ENCODE results near the gene EIF2D. TPM values are rescaled to one million over a fixed set of nuclear protein-coding genes. Genes with fewer than 3 reads are reported as not detected.

EIF2D gene
- total and polyA plus RNA-seq, 2 of the 8 experiments (the other 6 are each of a cell fraction or from before 2014, with no cell fraction given) = 36.1 to 37.1 TPM

DNA sequence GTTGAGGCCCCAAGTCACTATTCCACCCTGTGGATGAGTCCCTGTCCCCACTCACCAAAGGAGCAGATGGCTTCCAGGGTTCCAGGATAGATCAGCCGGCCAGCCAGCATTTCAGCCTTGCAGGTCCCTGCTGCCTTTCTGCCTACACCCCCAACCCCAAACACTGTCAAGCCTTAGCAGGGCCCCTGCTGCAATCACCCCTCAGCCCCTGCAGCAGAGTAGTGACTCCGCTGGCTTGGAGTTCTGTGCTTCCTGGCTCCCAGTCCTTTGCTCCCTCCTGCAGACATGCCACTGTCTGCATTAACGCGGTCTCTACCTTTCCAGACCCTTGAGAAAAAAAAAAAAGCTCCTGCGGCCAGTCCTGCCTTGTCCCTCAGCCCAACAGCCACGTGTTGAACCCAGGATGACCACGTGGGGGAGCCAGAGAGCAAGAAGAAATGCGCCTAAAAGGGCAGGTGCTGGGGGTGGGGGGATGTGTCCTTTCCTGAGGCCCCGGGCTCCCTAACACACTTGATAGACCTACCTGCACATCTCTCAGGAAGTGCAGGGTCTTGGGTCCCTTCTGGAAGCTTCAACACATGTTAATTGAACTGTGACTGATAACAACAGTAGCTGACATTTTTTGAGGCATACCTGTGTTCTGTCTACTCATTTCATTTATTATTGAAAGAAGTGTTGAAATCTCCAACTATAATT, 67.6 kb downstream of the EIF2D start (continued):
- TF ChIP-seq, protein P1, sequence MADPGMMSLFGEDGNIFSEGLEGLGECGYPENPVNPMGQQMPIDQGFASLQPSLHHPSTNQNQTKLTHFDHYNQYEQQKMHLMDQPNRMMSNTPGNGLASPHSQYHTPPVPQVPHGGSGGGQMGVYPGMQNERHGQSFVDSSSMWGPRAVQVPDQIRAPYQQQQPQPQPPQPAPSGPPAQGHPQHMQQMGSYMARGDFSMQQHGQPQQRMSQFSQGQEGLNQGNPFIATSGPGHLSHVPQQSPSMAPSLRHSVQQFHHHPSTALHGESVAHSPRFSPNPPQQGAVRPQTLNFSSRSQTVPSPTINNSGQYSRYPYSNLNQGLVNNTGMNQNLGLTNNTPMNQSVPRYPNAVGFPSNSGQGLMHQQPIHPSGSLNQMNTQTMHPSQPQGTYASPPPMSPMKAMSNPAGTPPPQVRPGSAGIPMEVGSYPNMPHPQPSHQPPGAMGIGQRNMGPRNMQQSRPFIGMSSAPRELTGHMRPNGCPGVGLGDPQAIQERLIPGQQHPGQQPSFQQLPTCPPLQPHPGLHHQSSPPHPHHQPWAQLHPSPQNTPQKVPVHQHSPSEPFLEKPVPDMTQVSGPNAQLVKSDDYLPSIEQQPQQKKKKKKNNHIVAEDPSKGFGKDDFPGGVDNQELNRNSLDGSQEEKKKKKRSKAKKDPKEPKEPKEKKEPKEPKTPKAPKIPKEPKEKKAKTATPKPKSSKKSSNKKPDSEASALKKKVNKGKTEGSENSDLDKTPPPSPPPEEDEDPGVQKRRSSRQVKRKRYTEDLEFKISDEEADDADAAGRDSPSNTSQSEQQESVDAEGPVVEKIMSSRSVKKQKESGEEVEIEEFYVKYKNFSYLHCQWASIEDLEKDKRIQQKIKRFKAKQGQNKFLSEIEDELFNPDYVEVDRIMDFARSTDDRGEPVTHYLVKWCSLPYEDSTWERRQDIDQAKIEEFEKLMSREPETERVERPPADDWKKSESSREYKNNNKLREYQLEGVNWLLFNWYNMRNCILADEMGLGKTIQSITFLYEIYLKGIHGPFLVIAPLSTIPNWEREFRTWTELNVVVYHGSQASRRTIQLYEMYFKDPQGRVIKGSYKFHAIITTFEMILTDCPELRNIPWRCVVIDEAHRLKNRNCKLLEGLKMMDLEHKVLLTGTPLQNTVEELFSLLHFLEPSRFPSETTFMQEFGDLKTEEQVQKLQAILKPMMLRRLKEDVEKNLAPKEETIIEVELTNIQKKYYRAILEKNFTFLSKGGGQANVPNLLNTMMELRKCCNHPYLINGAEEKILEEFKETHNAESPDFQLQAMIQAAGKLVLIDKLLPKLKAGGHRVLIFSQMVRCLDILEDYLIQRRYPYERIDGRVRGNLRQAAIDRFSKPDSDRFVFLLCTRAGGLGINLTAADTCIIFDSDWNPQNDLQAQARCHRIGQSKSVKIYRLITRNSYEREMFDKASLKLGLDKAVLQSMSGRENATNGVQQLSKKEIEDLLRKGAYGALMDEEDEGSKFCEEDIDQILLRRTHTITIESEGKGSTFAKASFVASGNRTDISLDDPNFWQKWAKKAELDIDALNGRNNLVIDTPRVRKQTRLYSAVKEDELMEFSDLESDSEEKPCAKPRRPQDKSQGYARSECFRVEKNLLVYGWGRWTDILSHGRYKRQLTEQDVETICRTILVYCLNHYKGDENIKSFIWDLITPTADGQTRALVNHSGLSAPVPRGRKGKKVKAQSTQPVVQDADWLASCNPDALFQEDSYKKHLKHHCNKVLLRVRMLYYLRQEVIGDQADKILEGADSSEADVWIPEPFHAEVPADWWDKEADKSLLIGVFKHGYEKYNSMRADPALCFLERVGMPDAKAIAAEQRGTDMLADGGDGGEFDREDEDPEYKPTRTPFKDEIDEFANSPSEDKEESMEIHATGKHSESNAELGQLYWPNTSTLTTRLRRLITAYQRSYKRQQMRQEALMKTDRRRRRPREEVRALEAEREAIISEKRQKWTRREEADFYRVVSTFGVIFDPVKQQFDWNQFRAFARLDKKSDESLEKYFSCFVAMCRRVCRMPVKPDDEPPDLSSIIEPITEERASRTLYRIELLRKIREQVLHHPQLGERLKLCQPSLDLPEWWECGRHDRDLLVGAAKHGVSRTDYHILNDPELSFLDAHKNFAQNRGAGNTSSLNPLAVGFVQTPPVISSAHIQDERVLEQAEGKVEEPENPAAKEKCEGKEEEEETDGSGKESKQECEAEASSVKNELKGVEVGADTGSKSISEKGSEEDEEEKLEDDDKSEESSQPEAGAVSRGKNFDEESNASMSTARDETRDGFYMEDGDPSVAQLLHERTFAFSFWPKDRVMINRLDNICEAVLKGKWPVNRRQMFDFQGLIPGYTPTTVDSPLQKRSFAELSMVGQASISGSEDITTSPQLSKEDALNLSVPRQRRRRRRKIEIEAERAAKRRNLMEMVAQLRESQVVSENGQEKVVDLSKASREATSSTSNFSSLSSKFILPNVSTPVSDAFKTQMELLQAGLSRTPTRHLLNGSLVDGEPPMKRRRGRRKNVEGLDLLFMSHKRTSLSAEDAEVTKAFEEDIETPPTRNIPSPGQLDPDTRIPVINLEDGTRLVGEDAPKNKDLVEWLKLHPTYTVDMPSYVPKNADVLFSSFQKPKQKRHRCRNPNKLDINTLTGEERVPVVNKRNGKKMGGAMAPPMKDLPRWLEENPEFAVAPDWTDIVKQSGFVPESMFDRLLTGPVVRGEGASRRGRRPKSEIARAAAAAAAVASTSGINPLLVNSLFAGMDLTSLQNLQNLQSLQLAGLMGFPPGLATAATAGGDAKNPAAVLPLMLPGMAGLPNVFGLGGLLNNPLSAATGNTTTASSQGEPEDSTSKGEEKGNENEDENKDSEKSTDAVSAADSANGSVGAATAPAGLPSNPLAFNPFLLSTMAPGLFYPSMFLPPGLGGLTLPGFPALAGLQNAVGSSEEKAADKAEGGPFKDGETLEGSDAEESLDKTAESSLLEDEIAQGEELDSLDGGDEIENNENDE (IDR thresholded peaks at IDR 0.05; ENCODE audit: insufficient replicate concordance, low read length) = no peak
- TF ChIP-seq SAP30 (IDR thresholded peaks at IDR 0.05; ENCODE audit: insufficient read depth, insufficient replicate concordance, low read length) (no peak), TBP (IDR thresholded peaks at IDR 0.05; ENCODE audit: low read depth, low read length) (no peak), EZH2 (IDR thresholded peaks at IDR 0.05; ENCODE audit: low read depth, low read length, severe bottlenecking) (no peak), RAD21 (IDR thresholded peaks at IDR 0.05 in 1 of 2, conservative IDR thresholded peaks at IDR 0.05 in 1 of 2; ENCODE audit: low read depth in 2 of 2, low read length in 2 of 2) (peak; percentile 80 to 88), NRF1 (IDR thresholded peaks at IDR 0.05; ENCODE audit: low read depth, low read length) (no peak), HDAC6 (IDR thresholded peaks at IDR 0.05; ENCODE audit: low read depth, low read length) (no peak), SP1 (IDR thresholded peaks at IDR 0.05; ENCODE audit: low read depth, low read length) (no peak)
- TF ChIP-seq, protein P2, sequence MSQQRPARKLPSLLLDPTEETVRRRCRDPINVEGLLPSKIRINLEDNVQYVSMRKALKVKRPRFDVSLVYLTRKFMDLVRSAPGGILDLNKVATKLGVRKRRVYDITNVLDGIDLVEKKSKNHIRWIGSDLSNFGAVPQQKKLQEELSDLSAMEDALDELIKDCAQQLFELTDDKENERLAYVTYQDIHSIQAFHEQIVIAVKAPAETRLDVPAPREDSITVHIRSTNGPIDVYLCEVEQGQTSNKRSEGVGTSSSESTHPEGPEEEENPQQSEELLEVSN (IDR thresholded peaks at IDR 0.05) = no peak

Measured in H1 (cell line).